ENCODE data around the gene TEDC2.

The TEDC2 gene

DNA sequence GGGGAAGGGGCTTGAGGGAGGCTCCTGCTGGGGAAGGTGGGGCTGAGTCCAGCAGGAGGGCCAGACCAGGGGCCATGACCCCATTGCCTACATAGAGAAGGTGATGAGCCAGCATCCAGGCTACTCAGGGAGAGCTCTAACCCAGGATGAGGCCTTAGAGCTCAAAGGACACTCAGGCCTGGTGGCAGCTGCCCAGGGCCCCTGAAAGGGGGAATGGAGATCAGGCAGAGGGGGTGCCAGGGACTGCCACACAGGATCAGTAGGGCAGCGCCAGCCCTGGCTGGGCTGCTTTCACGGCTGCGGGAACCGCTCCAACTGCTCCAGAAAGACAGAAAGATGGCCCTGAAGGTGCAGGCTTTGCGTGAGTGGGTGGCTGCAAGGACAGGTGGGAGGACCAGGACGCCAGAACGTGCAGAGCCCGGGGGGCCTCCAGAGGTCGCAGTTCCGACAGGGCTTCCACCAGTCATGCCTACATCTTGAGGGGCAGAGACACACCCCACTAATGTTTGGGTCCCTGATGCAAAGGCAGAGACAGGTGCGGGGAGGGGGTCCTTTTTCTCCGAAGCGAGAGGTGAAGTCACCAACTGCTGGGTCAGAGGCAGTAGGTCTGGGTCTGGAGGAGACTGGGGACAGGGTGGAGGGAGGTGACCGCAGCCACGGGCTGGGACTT lies 53.0 kb downstream of the TEDC2 start:
- H3K4me1 ChIP-seq (ENCODE audit: control insufficient read depth in 1 of 2, insufficient read depth in 2 of 2, low read length in 2 of 2): peaks cover 37 to 44% of the 10 kb centered on the region in 2 donors
- peak overlapping the region; percentile 98 for H3K27ac ChIP-seq (ENCODE audit: low read depth, low read length)
- H3K9ac ChIP-seq (ENCODE audit: low read depth in 1 of 2, low read length in 2 of 2): peak overlapping the region; percentile 4 to 98

DNA sequence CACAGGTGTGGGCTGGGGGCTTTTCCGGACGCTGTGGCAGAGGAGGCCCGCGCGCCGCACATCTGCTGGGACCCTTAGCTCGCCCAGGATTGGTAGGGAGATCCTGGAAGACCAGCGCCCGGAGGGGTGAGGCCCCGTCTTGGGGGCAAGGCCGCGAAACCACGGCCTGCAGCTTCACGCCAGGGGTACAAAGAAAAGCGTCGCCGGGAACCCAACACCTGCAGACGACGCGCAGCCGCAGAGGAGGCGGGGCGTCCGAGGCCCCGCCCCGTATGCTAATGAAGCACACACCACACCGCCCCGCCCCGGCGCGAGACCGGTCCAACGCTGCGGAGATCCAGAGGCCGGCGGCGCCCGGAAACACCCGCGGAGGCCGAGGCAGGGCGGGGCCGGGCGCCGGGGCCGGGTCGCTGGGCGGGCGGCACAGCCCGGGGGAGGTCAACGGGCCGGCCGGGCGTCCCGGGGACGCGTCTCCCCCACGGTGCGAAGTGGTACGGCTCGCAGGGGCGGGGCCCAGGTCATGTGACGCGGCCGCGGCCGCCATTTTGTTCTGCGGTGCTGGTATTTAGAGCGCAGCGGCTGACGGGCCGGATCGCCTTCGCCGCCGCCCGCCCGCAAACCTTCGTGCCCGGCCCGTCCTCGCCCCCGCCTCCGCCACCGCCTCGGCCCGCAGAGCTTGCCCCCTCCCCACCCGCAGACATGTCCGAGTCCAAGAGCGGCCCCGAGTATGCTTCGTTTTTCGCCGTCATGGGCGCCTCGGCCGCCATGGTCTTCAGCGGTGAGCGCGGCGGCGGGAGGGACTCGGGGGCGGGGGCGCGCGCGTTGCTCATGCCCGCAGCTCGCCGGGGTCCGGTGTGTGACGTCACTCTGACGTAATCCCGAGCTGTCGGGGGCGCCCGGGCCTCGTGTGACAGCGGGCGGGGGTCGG lies 53.8 kb downstream of the TEDC2 start, which contains the start of gene ATP6V0C:
Gene ATP6V0C (plus strand): TSS at position 548 of the 928 bp plus-strand sequence. CDS start 152 bp downstream, at position 700.
- Histone ChIP-seq H3K36me3 (ENCODE audit: control insufficient read depth in 1 of 2, insufficient read depth in 2 of 2, low read length in 2 of 2) (peaks cover 0 to 3% of the 10 kb centered on the region in 2 donors), H3K9ac (ENCODE audit: low read depth in 1 of 2, low read length in 2 of 2) (peak within 1 kb of the TSS; percentile 98), H3K27me3 (ENCODE audit: control insufficient read depth in 1 of 2, insufficient read depth in 2 of 2, low read length in 2 of 2) (no peaks in the 10 kb centered on the region), H3K4me1 (ENCODE audit: control insufficient read depth in 1 of 2, insufficient read depth in 2 of 2, low read length in 2 of 2) (peaks cover 45 to 52% of the 10 kb centered on the region in 2 donors), H3K4me3 (ENCODE audit: low read depth in 1 of 2, low read length in 2 of 2) (peak within 1 kb of the TSS; percentile 86 to 92), H3K27ac (ENCODE audit: low read depth, low read length) (peak within 1 kb of the TSS; percentile 98), H3K9me3 (ENCODE audit: control insufficient read depth in 1 of 2, low read length in 2 of 2) (no peaks in the 10 kb centered on the region)

More for the DNA sequence above, 53.0 kb downstream of the TEDC2 start:
- Histone ChIP-seq H3K4me3 (ENCODE audit: low read depth in 1 of 2, low read length in 2 of 2) (peak overlapping the region; percentile 34 to 51), H3K9me3 (ENCODE audit: control insufficient read depth in 1 of 2, low read length in 2 of 2) (no peaks in the 10 kb centered on the region), H3K36me3 (ENCODE audit: control insufficient read depth in 1 of 2, insufficient read depth in 2 of 2, low read length in 2 of 2) (peaks cover 0 to 3% of the 10 kb centered on the region in 2 donors), H3K27me3 (ENCODE audit: control insufficient read depth in 1 of 2, insufficient read depth in 2 of 2, low read length in 2 of 2) (no peaks in the 10 kb centered on the region)

All from duodenal mucosa (tissue), 2 donors.